Osteocyte (in vitro differentiated cells): ENCODE measurements around the gene STX18. TPM values are rescaled to one million over a fixed set of nuclear protein-coding genes. Genes with fewer than 3 reads are reported as not detected.
"Not testable (repeated sequence)": the region's sequence is repeated elsewhere in the genome, so short reads cannot be mapped to it uniquely, and the experiment has no call there.

Experiments used
- DNase-seq: peaks from one replicate; pipeline ENCODE4 v3.0.0; 2021; ENCODE audit warnings: mixed read lengths; ENCODE audit not compliant: unreplicated experiment; ENCODE audit errors: extremely low spot score
- H3K27ac Mint-ChIP-seq: one replicate; pipeline ENCODE4 v1.8.0; 2021; ENCODE audit warnings: mild to moderate bottlenecking, mixed read lengths; ENCODE audit not compliant: unreplicated experiment
- H3K27me3 Mint-ChIP-seq: one replicate; pipeline ENCODE4 v1.8.0; 2021; ENCODE audit warnings: mixed read lengths; ENCODE audit not compliant: unreplicated experiment
- H3K36me3 Mint-ChIP-seq: one replicate; pipeline ENCODE4 v1.8.0; 2021; ENCODE audit warnings: mixed read lengths; ENCODE audit not compliant: unreplicated experiment
- H3K4me1 Mint-ChIP-seq: one replicate; pipeline ENCODE4 v1.8.0; 2021; ENCODE audit warnings: mixed read lengths; ENCODE audit not compliant: unreplicated experiment
- H3K4me3 Mint-ChIP-seq: one replicate; pipeline ENCODE4 v1.8.0; 2021; ENCODE audit warnings: mild to moderate bottlenecking, moderate library complexity, mixed read lengths; ENCODE audit not compliant: unreplicated experiment
- H3K9me3 Mint-ChIP-seq: one replicate; pipeline ENCODE4 v1.8.0; 2021; ENCODE audit warnings: mixed read lengths; ENCODE audit not compliant: unreplicated experiment
- CTCF ChIP-seq: fragments of 200-600 bp; sonication (generic); IDR thresholded peaks from 2 replicates; pipeline ENCODE4 v1.5.0; 2021; ENCODE audit warnings: antibody characterized with exemption, mild to moderate bottlenecking, moderate library complexity
- total RNA-seq: library from RNA; stranded (reverse); gene quantifications from 2 replicates; pipeline ENCODE4 v1.2.1, GENCODE V29; 2021

The STX18 gene
- total RNA-seq, 1 donor from 2014 or later, result 26.7 TPM

DNA sequence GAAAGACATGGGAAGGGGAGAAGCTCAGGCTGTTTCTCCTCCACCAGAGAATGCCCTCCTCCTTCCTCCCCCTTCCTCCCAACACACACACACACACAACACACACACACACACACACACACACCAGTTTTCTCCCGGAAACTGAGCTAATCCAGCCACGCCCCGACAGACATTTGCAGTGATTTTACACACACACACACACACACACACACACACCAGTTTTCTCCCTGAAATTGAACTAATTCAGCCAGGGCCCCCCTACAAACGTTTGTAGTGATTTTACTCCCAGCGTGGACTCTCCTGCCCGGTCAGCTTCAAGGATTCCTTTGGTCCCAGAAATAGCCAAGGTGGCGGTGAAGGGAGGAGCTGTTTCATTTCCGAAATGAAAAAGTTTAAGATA lies 32.9 kb upstream of the STX18 start:
- Mint-ChIP-seq H3K27ac (peak overlapping the region; percentile 36), H3K36me3 (peaks cover 3% of the 10 kb centered on the region), H3K9me3 (no peaks in the 10 kb centered on the region), H3K4me1 (peaks cover 8% of the 10 kb centered on the region), H3K4me3 (peak overlapping the region; percentile 76), H3K27me3 (no peaks in the 10 kb centered on the region)
- no peak for DNase-seq
- no peak for TF ChIP-seq CTCF

DNA sequence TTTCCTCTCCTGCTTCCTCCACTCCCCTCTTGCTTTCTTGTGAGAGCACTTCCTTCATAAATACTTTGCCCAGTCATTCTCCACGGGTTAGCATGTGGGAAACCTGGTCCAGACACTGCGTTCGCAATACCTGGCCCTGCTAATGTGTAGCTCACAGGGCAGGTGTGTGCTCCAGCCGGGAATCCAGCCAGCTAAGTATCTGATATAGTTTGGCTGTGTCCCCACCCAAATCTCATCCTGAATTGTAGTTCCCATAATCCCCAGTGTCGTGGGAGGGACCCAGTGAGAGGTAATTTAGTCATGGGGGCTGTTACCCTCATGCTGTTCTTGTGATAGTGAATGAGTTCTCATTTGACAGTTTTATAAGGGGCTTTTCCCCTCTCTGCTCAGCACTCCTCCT lies 32.2 kb upstream of the STX18 start:
- no peak for DNase-seq
- TF ChIP-seq CTCF, result no peak
- no peak overlapping the region for H3K27ac Mint-ChIP-seq
- H3K36me3 Mint-ChIP-seq, result peaks cover 4% of the 10 kb centered on the region
- H3K4me1 Mint-ChIP-seq, result peaks cover 8% of the 10 kb centered on the region
- no peak overlapping the region for H3K4me3 Mint-ChIP-seq
- no peaks in the 10 kb centered on the region for H3K9me3 Mint-ChIP-seq
- no peaks in the 10 kb centered on the region for H3K27me3 Mint-ChIP-seq

DNA sequence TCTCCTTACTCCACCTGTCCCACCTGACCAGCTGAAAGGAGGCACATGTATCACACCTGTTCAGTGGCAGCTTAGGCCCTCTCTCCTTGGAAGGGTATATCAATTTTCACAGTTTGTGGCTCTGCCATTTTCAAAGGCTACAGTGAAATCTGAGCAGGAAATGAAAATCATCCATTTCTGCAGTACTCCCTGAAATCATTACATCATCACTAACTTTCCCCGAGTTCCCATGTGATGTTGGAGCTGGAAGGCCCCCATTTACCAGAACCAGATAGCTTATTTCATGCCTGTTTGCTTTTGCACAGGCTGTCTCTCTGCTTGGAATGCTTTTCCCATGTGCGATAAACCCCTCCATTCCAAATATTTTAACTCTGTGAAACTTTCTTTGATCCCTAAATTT lies 31.0 kb upstream of the STX18 start:
- Mint-ChIP-seq H3K4me3 (no peak overlapping the region), H3K4me1 (peaks cover 8% of the 10 kb centered on the region), H3K9me3 (no peaks in the 10 kb centered on the region), H3K36me3 (peaks cover 3% of the 10 kb centered on the region), H3K27me3 (no peaks in the 10 kb centered on the region), H3K27ac (no peak overlapping the region)
- DNase-seq, result no peak
- no peak for TF ChIP-seq CTCF

GRCh38 chr4:4569861-4570260 lies 28.0 kb upstream of the STX18 start:
- not testable (repeated sequence) for H3K4me1 Mint-ChIP-seq, H3K27me3 Mint-ChIP-seq, H3K4me3 Mint-ChIP-seq, DNase-seq, H3K36me3 Mint-ChIP-seq, H3K27ac Mint-ChIP-seq, H3K9me3 Mint-ChIP-seq

DNA sequence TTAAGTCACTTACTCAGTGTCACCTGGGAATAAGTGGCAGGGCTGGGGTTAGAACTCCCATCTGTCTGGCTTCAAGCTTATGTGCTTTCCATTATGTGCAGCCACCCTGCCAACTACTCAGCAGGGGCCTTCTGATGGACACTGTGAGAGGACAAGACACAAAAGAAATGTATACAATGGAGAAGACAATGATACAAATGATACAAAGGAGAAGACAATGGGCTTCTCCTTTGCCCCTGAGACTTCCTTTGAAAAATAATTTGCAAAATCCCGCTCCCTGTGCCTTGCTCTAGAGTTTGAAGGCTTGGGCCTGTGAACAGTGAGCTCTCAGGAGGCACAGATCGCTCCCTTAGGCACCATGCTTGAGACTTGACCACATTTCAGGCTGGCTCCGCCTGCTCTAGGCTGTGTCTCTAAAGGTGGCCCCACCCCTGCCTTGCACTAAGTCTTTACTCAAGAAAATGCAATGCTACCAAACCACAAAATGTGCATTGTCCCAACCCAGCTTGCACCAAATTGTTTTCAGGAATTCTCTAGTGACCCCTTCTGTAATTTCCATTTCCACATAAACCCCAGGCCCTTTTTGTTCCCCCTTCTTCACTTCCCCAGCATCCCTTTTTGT lies 27.1 kb upstream of the STX18 start:
- TF ChIP-seq CTCF, result no peak
- Mint-ChIP-seq H3K4me3 (no peak overlapping the region), H3K36me3 (peaks cover 7% of the 10 kb centered on the region), H3K27ac (no peak overlapping the region), H3K9me3 (no peaks in the 10 kb centered on the region), H3K4me1 (no peaks in the 10 kb centered on the region), H3K27me3 (no peaks in the 10 kb centered on the region)
- no peak for DNase-seq

- H3K27me3 Mint-ChIP-seq, H3K9me3 Mint-ChIP-seq, H3K4me1 Mint-ChIP-seq, DNase-seq, H3K4me3 Mint-ChIP-seq, H3K36me3 Mint-ChIP-seq, H3K27ac Mint-ChIP-seq: not testable (repeated sequence)
These were observed 24.5 kb upstream of the STX18 start for GRCh38 chr4:4566359-4566758.
